Measurements from ENCODE around the gene PATJ. TPM values are rescaled to one million over a fixed set of nuclear protein-coding genes. Genes with fewer than 3 reads are reported as not detected.
"Not testable (repeated sequence)": the region's sequence is repeated elsewhere in the genome, so short reads cannot be mapped to it uniquely, and the experiment has no call there.

The PATJ gene
- total RNA-seq, 2 experiments from 2014 or later, result 14.8 to 16.4 TPM

DNA sequence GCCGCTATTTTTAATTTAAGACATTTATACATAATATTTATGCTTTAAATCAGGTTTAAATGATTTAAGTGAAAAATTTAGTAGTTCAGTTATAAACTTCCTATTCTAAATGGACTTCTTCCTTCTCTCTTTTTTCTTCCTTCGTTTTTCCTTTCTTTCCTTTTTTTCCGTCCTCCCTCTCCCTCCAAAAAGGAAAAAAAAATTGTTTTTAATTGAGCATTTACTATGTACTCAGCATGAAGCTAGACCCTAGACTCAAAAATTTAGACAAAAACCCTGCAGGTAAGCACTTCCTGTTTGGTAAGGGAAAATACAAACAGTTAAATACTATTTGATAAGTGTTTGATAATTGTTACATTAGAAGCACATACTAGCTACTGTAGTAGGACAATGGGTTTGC is 14.7 kb upstream of the PATJ start:
- no peaks in the 10 kb centered on the region for H3K27me3 Mint-ChIP-seq
- peaks cover 20% of the 10 kb centered on the region for H3K4me1 Mint-ChIP-seq
- H3K36me3 Mint-ChIP-seq (ENCODE audit: low read depth), result peaks cover 12% of the 10 kb centered on the region
- H3K27ac Mint-ChIP-seq, result no peak overlapping the region
- H3K4me3 Mint-ChIP-seq, result no peak overlapping the region
- ChIA-PET CTCF (interaction anchor here (0.7 to 0.9 kb wide), 2 partner anchors 17 to 58 kb away, joined by 3 read pairs; no protein-coding TSS in a partner anchor), POLR2A (no interaction called here)
- H3K9me3 Mint-ChIP-seq, result no peaks in the 10 kb centered on the region
- DNase-seq, result no peak

DNA sequence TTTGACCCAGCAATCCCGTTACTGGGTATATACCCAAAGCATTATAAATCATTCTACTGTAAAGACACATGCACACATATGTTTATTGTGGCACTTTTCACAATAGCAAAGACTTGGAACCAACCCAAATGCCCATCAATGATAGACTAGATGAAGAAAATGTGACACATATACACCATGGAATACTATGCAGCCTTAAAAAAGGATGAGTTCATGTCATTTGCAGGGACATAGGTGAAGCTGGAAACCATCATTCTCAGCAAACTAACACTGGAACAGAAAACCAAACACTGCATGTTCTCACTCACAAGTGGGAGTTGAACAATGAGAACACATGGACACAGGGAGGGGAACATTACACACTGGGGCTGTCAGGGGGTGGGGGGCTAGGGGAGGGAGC is 11.6 kb upstream of the PATJ start:
- H3K27me3 Mint-ChIP-seq; POLR2A ChIA-PET; H3K27ac Mint-ChIP-seq; H3K4me1 Mint-ChIP-seq; DNase-seq; H3K9me3 Mint-ChIP-seq; CTCF ChIA-PET; H3K36me3 Mint-ChIP-seq (ENCODE audit: low read depth); H3K4me3 Mint-ChIP-seq: not testable (repeated sequence)

DNA sequence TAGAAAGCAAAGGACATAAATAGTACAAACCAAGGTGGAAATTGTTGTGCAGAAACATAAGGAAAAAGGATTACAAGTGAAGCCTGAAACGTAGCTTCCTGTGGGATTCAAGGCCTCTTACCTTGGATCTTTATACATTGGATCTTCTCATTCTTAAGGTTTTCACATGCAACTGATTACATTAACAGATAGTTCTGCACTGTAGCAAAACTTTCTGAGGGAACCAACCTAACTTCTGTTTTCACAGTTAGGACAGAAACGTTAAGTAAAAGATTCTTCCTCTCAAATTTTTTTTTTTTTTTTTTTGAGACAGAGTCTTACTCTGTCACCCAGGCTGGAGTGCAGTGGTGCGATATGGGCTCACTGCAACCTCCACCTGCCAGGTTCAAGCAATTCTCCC is 9.6 kb upstream of the PATJ start:
- no peaks in the 10 kb centered on the region for H3K36me3 Mint-ChIP-seq (ENCODE audit: low read depth)
- no peak overlapping the region for H3K4me3 Mint-ChIP-seq
- CTCF ChIA-PET, result interaction anchor here (0.6 kb wide), 1 partner anchor 59 kb away, joined by 3 read pairs; no protein-coding TSS in a partner anchor
- H3K4me1 Mint-ChIP-seq, result peaks cover 3% of the 10 kb centered on the region
- DNase-seq, result no peak
- H3K27me3 Mint-ChIP-seq, result no peaks in the 10 kb centered on the region
- H3K9me3 Mint-ChIP-seq, result no peaks in the 10 kb centered on the region
- POLR2A ChIA-PET, result no interaction called here
- H3K27ac Mint-ChIP-seq, result no peak overlapping the region

DNA sequence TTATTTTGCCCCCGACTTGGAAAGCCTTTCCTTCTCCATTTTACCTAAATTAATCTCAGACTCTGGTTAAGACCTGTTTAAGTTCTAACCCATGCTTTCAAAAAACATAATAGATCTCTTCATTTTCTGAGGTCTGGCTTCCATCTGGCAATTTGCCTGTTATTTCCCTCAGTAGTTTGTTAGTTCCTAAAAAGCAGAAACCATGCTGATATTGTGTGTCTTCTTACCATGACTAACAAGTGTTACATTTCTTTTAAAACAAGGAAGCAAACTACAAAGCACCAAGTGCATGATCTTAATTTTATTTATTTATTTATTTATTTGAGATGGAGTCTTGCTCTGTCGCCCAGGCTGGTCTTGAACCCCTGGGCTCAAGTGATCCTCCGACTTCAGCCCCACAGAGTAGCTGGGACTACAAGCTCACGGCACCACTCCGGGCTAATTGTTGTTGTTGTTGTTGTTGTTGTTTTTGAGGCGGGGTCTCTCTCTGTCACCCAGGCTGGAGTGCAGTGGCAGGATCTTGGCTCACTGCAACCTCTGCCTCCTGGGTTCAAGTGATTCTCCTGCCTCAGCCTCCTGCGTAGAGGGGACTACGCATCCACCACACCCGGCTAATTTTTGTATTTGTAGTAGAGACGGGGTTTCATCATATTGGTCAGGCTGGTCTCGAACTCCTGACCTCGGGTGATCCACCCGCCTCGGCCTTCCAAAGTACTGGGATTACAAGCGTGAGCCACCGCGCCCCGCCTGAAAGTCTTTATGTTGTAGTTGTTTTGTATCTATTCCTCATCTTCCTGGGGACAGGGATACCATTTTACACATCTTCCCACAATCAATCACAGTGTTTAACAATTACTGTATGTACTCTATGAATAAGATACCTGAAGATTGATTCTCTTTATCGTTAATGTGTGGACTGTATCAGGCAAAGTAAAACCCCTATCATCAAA is 1.3 kb upstream of the PATJ start:
- H3K36me3 Mint-ChIP-seq (ENCODE audit: low read depth), result peaks cover 4% of the 10 kb centered on the region
- peak overlapping the region; percentile 55 for H3K27ac Mint-ChIP-seq
- POLR2A ChIA-PET, result no interaction called here
- CTCF ChIA-PET, result no interaction called here
- H3K4me1 Mint-ChIP-seq, result peaks cover 26% of the 10 kb centered on the region
- peak overlapping the region; percentile 94 for H3K4me3 Mint-ChIP-seq
- no peaks in the 10 kb centered on the region for H3K9me3 Mint-ChIP-seq
- no peak for DNase-seq
- no peaks in the 10 kb centered on the region for H3K27me3 Mint-ChIP-seq

DNA sequence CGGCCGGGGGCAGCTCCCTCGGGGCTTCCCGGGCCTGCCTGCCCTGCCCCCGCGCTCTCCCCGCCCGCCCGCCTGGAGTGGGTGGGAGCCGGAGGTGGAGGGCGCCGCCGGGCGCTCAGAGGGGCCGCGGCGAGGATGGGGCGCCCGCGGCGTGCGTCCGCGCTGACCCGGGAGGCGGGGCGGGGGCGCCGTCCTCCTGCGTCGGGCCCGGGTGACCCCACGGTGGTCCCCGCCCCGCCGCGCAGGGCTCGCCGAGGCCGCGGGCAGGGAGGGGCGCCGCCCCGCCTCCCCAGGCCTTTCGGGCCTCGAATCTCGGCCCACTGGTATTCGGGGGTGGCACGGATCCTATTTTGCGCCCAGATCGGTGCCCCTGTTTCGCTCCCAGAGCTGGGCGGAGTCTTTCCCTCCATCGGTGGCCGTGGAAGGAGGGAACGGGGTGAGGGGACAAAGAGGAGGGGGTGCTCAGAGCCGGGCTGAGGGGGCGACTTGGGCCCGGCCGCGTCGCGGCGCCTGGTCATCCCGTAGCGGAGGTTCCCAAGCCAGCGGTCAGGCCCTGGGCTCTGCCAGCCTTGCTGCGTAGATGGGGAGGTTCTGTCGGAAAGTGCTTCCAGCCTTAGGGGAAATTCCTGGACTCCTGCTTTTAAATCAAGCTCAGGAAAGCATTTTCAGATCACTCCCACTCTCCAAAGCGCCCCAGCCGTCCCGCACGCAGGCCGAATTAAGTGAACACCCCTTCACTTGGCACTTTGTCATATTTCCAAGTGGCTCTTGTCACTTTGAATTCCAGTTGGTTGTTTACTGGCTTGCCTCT is 545 bp downstream of the PATJ start:
- Mint-ChIP-seq H3K9me3 (no peaks in the 10 kb centered on the region), H3K27me3 (no peaks in the 10 kb centered on the region), H3K4me3 (peak overlapping the region; percentile 53), H3K4me1 (peaks cover 31% of the 10 kb centered on the region), H3K27ac (peak overlapping the region; percentile 66), H3K36me3 (ENCODE audit: low read depth) (peaks cover 4% of the 10 kb centered on the region)
- POLR2A ChIA-PET, result no interaction called here
- no peak for DNase-seq
- CTCF ChIA-PET, result interaction anchor here (1.4 kb wide), 1 partner anchor 11 kb away, joined by 4 read pairs; no protein-coding TSS in a partner anchor

DNA sequence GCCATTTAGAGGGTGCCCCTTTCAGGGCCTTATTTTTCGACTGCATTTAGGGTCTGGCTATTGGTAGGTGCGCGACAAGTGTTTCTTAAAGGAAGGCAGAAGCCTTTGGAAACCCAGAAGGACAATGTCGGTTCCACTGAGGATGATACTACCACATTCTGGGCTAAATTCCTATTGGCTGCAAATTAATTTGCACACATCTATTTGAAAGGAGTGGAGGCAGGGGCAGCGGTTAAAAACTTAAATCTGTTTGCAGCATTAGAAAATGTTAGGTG is 1.1 kb downstream of the PATJ start:
- Mint-ChIP-seq H3K27me3 (no peaks in the 10 kb centered on the region), H3K36me3 (ENCODE audit: low read depth) (peaks cover 4% of the 10 kb centered on the region), H3K4me1 (peaks cover 31% of the 10 kb centered on the region), H3K9me3 (no peaks in the 10 kb centered on the region), H3K27ac (peak overlapping the region; percentile 66), H3K4me3 (peak overlapping the region; percentile 53)
- no peak for DNase-seq
- ChIA-PET CTCF (interaction anchor here (1.4 kb wide), 1 partner anchor 12 kb away, joined by 4 read pairs; no protein-coding TSS in a partner anchor), POLR2A (no interaction called here)

DNA sequence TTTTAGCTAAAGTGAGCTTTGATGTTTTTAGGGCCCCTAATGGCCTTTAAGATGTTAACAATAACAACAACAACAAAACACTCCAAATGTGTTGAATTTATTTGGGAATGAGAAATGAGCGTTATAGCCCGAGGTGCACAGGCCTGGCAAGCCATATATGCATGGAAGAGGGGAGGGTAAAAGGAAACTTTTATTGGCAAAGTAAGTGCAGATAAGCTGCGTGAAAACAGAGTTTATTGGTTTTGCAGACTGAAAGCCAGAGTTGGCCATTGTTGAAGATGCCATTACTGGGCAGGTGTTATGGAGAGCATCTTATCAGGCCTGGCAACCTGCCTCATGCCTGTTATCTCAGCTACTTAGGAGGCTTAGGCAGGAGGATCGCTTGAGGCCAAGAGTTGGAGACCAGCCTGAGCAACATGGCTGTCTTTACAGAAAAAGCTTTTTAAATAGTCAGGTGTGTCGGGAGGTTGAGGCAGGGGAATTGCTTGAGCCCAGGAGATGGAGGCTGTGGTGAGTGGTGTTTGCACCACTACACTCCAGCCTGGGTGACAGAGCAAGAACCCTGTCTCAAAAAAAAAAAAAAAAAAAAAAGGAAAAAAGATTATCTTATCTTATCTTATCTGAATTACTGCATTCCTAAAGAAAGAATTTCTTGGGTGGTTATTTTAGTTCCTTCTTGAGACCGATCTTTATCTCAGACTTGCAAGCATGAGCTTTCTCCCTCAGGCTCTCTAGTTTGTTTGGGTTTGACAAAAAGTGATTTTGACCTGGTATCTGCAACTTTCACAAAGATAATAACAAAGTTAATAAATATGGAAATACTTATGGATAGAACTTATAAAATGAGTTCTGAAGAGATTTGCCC is 1.7 kb downstream of the PATJ start:
- Mint-ChIP-seq H3K9me3 (no peaks in the 10 kb centered on the region), H3K36me3 (ENCODE audit: low read depth) (peaks cover 4% of the 10 kb centered on the region), H3K27me3 (no peaks in the 10 kb centered on the region), H3K4me1 (peaks cover 31% of the 10 kb centered on the region), H3K4me3 (peak overlapping the region; percentile 53), H3K27ac (peak overlapping the region; percentile 11)
- ChIA-PET POLR2A (no interaction called here), CTCF (interaction anchor here (1.0 to 1.4 kb wide), 2 partner anchors 12 to 16 kb away, joined by 3 to 4 read pairs; no protein-coding TSS in a partner anchor)
- DNase-seq, result no peak

DNA sequence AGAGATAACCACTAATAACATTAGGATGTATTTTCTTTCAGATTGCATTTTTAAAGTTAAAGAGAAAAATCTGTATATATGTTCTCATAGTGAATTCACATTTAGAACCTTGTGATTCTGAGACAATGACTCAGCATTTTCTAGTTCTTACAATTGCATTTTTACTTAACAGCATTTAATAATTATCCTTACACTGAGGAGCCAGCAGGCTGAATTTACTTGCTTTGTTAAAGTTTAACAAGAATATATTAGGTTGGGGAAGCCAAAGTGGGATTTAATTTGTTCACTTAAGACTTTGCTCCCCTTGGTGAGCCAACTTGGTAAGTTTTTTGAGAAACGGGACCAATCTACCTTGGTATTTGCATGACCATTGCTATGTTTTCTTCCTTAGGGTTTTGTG is 4.5 kb downstream of the PATJ start:
- Mint-ChIP-seq H3K27me3 (no peaks in the 10 kb centered on the region), H3K4me3 (no peak overlapping the region)
- no peak for DNase-seq

DNA sequence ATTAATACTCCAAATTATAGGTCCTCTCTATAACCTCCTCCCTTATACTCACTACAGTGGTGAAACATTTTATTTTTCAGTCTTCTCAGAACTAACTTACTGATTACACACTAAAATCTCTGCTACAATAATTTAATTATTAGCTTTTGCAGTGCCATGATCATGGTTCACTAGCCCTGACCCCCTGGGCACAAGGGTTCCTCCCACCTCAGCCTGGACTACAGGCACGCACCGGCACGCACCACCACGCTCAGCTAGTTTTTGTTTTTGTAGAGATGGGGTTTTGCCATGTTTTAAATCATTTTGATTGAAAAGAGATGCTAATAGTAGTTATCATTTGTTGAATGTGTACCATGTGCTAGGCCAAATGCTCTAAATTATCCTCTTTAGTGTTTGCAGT is 6.3 kb downstream of the PATJ start:
- ChIA-PET CTCF (no interaction called here), POLR2A (no interaction called here)
- no peaks in the 10 kb centered on the region for H3K27me3 Mint-ChIP-seq

More for the DNA sequence above, 4.5 kb downstream of the PATJ start:
- Mint-ChIP-seq H3K4me1 (peaks cover 17% of the 10 kb centered on the region), H3K9me3 (no peaks in the 10 kb centered on the region), H3K36me3 (ENCODE audit: low read depth) (peaks cover 2% of the 10 kb centered on the region), H3K27ac (no peak overlapping the region)
- CTCF ChIA-PET, result no interaction called here
- POLR2A ChIA-PET, result interaction anchor here (0.5 to 0.7 kb wide), 2 partner anchors 10 to 414 kb away, joined by 3 read pairs; no protein-coding TSS in a partner anchor

DNA sequence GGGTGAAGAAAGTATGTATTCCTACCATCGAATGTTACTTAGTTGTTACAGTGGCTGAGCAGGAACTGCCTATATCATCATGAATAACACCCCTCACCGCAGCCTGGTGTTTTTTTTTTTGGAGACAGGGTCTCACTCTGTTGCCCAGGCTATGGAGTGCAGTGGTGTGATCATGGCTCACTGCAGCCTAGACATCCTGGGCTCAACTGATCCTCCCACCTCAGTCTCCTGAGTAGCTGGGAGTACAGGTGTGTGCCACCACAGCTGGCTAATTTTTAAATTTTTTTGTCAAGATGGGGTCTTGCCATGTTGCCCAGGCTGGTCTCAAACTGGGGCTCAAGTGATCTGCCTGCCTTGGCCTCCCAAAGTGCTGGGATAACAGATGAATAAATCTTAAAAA is 7.3 kb downstream of the PATJ start:
- ChIA-PET POLR2A (no interaction called here), CTCF (no interaction called here)
- Mint-ChIP-seq H3K9me3 (no peaks in the 10 kb centered on the region), H3K4me1 (peaks cover 7% of the 10 kb centered on the region), H3K27ac (no peak overlapping the region), H3K4me3 (no peak overlapping the region), H3K36me3 (ENCODE audit: low read depth) (no peaks in the 10 kb centered on the region), H3K27me3 (no peaks in the 10 kb centered on the region)
- DNase-seq, result no peak

More for the DNA sequence above, 6.3 kb downstream of the PATJ start:
- no peak overlapping the region for H3K27ac Mint-ChIP-seq
- no peaks in the 10 kb centered on the region for H3K9me3 Mint-ChIP-seq
- H3K4me1 Mint-ChIP-seq, result peaks cover 13% of the 10 kb centered on the region
- H3K36me3 Mint-ChIP-seq (ENCODE audit: low read depth), result no peaks in the 10 kb centered on the region
- H3K4me3 Mint-ChIP-seq, result no peak overlapping the region
- DNase-seq, result no peak

DNA sequence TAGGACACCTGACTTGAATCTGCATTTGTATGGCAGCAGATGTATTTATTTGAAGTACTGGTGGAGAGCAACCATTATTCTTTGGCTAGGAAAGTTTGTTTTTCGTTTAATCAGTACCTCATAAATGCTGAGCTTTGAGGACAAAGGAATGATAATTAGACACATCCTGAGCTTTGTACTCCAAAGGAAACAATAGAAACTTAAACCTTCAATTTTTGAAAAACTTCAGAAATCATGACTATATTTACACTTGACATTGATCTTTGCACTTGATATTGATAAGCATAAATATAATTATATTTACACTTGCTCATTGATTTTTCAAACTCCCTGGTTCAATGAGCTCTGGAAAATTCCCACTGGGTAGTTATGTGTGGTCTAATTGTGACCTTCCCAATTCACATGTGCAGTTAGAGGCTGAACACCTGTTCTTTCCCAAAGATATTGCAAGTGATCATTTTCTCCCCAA is 10.7 kb downstream of the PATJ start:
- no peaks in the 10 kb centered on the region for H3K27me3 Mint-ChIP-seq
- no peak overlapping the region for H3K27ac Mint-ChIP-seq
- DNase-seq, result no peak
- no peak overlapping the region for H3K4me3 Mint-ChIP-seq
- ChIA-PET CTCF (interaction anchor here (0.6 kb wide), 1 partner anchor 24 kb away, joined by 3 read pairs; no protein-coding TSS in a partner anchor), POLR2A (no interaction called here)
- no peaks in the 10 kb centered on the region for H3K9me3 Mint-ChIP-seq
- H3K4me1 Mint-ChIP-seq, result peaks cover 4% of the 10 kb centered on the region
- H3K36me3 Mint-ChIP-seq (ENCODE audit: low read depth), result no peaks in the 10 kb centered on the region

DNA sequence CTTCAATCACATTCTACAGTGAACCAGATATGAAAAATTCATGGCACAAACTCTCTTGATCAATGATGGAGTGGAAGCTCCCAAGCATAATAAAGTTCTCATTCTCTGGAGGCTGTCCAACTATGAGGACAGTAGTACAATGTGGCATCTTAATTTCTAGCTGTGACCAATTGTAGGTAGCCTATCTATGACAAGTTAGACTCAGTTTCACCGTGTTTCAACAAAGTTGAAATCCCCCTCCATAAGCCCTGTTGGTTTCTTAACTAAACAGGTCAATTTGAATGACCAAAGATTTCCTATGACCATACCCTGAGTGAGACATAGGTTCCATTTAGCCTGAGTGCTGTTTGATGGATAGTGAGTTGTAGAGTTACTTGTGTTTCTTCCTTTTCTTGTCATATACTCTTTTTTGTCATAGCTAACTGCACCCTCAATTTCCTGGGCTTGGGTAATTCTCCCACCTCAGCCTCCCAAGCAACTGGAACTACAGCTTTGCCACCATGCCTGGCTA is 11.8 kb downstream of the PATJ start:
- CTCF ChIA-PET, result no interaction called here
- no peaks in the 10 kb centered on the region for H3K36me3 Mint-ChIP-seq (ENCODE audit: low read depth)
- no peak overlapping the region for H3K4me3 Mint-ChIP-seq
- no peak overlapping the region for H3K27ac Mint-ChIP-seq
- no peaks in the 10 kb centered on the region for H3K27me3 Mint-ChIP-seq
- H3K4me1 Mint-ChIP-seq, result peaks cover 5% of the 10 kb centered on the region
- no peaks in the 10 kb centered on the region for H3K9me3 Mint-ChIP-seq
- no peak for DNase-seq
- POLR2A ChIA-PET, result no interaction called here
